Gastrocnemius medialis (tissue), 4 donors: Measurements from ENCODE around the gene CYSRT1. TPM values are rescaled to one million over a fixed set of nuclear protein-coding genes. Genes with fewer than 3 reads are reported as not detected.

ENCODE experiments used
- ATAC-seq, 2 donors: fragments of 150-250 bp; one replicate each; pipeline ENCODE4 v1.9.1; 2016
- DNase-seq, 2 donors: peaks; one replicate each; pipeline ENCODE4 v3.0.0-alpha.2; 2019
- H3K27ac ChIP-seq, 4 donors: fragments of 200-600 bp; sonication (generic); 1 replicate in 1 of 4; 2 replicates in 3 of 4; pipeline ENCODE4 v1.5.1; 2016 to 2018; ENCODE audit warnings: mild to moderate bottlenecking in 2 of 4, moderate library complexity in 1 of 4
- H3K27me3 ChIP-seq, 3 donors: fragments of 200-600 bp; sonication (generic) in 2 of 3; 1 replicate in 1 of 3; 2 replicates in 2 of 3; pipeline versions ENCODE4 v1.5.1 to v1.6.0; 2016 to 2019; ENCODE audit warnings: mild to moderate bottlenecking in 1 of 3, moderate library complexity in 1 of 3
- H3K36me3 ChIP-seq, 2 donors: fragments of 200-600 bp; sonication (generic) in 1 of 2; one replicate each; pipeline ENCODE4 v1.5.1; 2017 to 2018
- H3K4me1 ChIP-seq, 2 donors: fragments of 200-600 bp; sonication (generic) in 1 of 2; one replicate each; pipeline ENCODE4 v1.5.1; 2016 to 2017; ENCODE audit warnings: mild to moderate bottlenecking in 2 of 2
- H3K4me3 ChIP-seq, 4 donors: fragments of 200-600 bp; sonication (generic) in 3 of 4; 1 replicate in 1 of 4; 2 replicates in 3 of 4; pipeline ENCODE4 v1.5.1; 2016 to 2019; ENCODE audit warnings: mild to moderate bottlenecking in 2 of 4
- H3K9me3 ChIP-seq, 3 donors: fragments of 200-600 bp; sonication (generic) in 2 of 3; 1 replicate in 1 of 3; 2 replicates in 2 of 3; pipeline ENCODE4 v1.5.1; 2016 to 2019
- POLR2A ChIP-seq, 2 donors: fragments of 450-650 bp; IDR thresholded peaks; one replicate each; pipeline ENCODE4 v1.6.1; 2017; ENCODE audit warnings: antibody characterized with exemption in 2 of 2, mild to moderate bottlenecking in 2 of 2, moderate library complexity in 2 of 2
- in situ Hi-C, 4 donors: fragments of 200-750 bp; cut with MboI; loops; one replicate each; pipeline versions ENCODE4 v1.15.0 to v1.8.0; 2017; ENCODE audit warnings: low sequenced_read_pairs in 4 of 4
- intact Hi-C: fragments of 100-400 bp; cut with DNase I; formaldehyde crosslinking; loops from one replicate; pipeline ENCODE4 v1.15.1; 2023; ENCODE audit warnings: low total_unique reads
- total RNA-seq, 4 donors: library from RNA; depleted of rRNA; stranded (reverse); fragments of >200 nt; gene quantifications; one replicate each; pipeline versions ENCODE4 v1.1.0 to v1.2.3, GENCODE V29; 2016
- TF ChIP-seq, protein P1 (sequence below), 5 experiments: fragments of 450-650 bp in 3 of 5; fragments of 200-600 bp in 2 of 5; sonication (generic) in 2 of 5; IDR thresholded peaks in 4 of 5; conservative IDR thresholded peaks in 1 of 5; 1 replicate in 4 of 5; 2 replicates in 1 of 5; pipeline ENCODE4 v1.5.1; 2016 to 2019; ENCODE audit warnings: antibody characterized with exemption in 5 of 5, mild to moderate bottlenecking in 3 of 5, moderate library complexity in 3 of 5

CYSRT1 gene
- total RNA-seq, 4 donors from 2014 or later = 0.42 TPM; not detected in 3

- H3K27me3 ChIP-seq = peaks cover 27 to 32% (median 27%) of the 10 kb centered on the region in 3 donors
- intact Hi-C loops = loop anchor here (2.0 kb wide), 1 partner anchor 107 kb away; no protein-coding TSS in a partner anchor
- no peak overlapping the region for H3K4me3 ChIP-seq
- no peak for DNase-seq
- TF ChIP-seq, protein P1, sequence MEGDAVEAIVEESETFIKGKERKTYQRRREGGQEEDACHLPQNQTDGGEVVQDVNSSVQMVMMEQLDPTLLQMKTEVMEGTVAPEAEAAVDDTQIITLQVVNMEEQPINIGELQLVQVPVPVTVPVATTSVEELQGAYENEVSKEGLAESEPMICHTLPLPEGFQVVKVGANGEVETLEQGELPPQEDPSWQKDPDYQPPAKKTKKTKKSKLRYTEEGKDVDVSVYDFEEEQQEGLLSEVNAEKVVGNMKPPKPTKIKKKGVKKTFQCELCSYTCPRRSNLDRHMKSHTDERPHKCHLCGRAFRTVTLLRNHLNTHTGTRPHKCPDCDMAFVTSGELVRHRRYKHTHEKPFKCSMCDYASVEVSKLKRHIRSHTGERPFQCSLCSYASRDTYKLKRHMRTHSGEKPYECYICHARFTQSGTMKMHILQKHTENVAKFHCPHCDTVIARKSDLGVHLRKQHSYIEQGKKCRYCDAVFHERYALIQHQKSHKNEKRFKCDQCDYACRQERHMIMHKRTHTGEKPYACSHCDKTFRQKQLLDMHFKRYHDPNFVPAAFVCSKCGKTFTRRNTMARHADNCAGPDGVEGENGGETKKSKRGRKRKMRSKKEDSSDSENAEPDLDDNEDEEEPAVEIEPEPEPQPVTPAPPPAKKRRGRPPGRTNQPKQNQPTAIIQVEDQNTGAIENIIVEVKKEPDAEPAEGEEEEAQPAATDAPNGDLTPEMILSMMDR (IDR thresholded peaks at IDR 0.05 in 4 of 5, conservative IDR thresholded peaks at IDR 0.05 in 1 of 5) = no peak
- no peak for TF ChIP-seq POLR2A (IDR thresholded peaks at IDR 0.05)
- peaks cover 8 to 21% of the 10 kb centered on the region in 2 donors for H3K4me1 ChIP-seq
- no peaks in the 10 kb centered on the region for H3K9me3 ChIP-seq
- no peak for ATAC-seq
- no peak overlapping the region for H3K27ac ChIP-seq
- in situ Hi-C loops = loop anchor here in 1 of 4 donors (10.0 kb wide), 1 partner anchor 101 kb away; no protein-coding TSS in a partner anchor
- no peaks in the 10 kb centered on the region for H3K36me3 ChIP-seq
These were observed 841 bp downstream of the CYSRT1 start for GRCh38 chr9:137225699-137226331.

DNA sequence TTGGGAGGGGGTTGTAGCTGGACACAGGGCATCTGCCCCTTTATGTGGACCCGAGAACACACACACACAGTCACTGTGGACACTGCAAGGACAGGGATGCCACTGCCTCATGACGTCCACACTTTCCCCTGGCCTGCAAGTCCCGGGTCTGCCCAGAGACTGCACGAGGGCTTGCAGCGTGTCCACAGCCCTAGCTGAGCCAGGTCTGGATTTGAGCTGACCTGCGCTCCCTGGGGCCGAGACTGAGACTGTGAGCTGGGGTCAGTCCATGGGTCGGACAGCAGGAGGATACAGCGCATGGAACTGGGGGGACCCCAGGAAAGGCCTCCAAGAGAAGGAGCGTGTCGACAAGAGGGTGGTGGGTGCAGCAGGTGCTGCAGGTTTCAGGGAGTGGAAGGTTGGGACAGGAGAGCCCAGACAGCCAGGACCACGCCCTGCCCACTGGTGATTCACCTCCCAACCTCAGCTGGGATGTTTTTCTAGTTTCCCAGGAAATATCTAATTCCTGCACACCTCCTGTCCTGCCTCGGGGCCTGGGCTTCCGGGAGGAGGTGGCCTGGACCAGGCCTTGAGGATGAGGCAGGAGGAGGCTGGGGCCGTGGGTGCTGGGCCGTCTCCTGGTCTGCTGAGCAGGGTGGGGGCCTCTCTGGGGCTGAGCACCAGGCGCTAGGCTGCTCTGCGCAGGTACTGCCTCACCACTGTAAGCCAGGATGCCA lies 1.5 kb downstream of the CYSRT1 start:
- peaks cover 28 to 36% (median 31%) of the 10 kb centered on the region in 3 donors for H3K27me3 ChIP-seq
- in situ Hi-C loops = loop anchor here in 1 of 4 donors (10.0 kb wide), 1 partner anchor 102 kb away; no protein-coding TSS in a partner anchor
- intact Hi-C loops = loop anchor here (2.0 kb wide), 1 partner anchor 108 kb away; no protein-coding TSS in a partner anchor

GRCh38 chr9:137227054-137227852 lies 2.3 kb downstream of the CYSRT1 start, which contains the start of gene RNF224:
RNF224 (plus strand) TSS chr9:137227502; CDS start chr9:137228336, 834 bp downstream.
- Histone ChIP-seq H3K27ac (no peak within 1 kb of the TSS), H3K4me3 (no peak within 1 kb of the TSS), H3K4me1 (peaks cover 8 to 14% of the 10 kb centered on the region in 2 donors), H3K27me3 (peaks cover 28 to 36% (median 31%) of the 10 kb centered on the region in 3 donors), H3K36me3 (no peaks in the 10 kb centered on the region), H3K9me3 (no peaks in the 10 kb centered on the region)
- ATAC-seq = no peak
- TF ChIP-seq POLR2A (IDR thresholded peaks at IDR 0.05) = no peak
- TF ChIP-seq, protein P1 (IDR thresholded peaks at IDR 0.05 in 4 of 5, conservative IDR thresholded peaks at IDR 0.05 in 1 of 5) = peak; percentile 77 to 92 (median 85)
- DNase-seq = peak; percentile 33 to 59
- intact Hi-C loops (loop anchor here (2.0 kb wide), 1 partner anchor 108 kb away; no protein-coding TSS in a partner anchor), in situ Hi-C loops (loop anchor here in 1 of 4 donors (10.0 kb wide), 1 partner anchor 102 kb away; no protein-coding TSS in a partner anchor)

More for the DNA sequence above, 1.5 kb downstream of the CYSRT1 start:
- ATAC-seq (no peak), DNase-seq (no peak)
- TF ChIP-seq, protein P1 (IDR thresholded peaks at IDR 0.05 in 4 of 5, conservative IDR thresholded peaks at IDR 0.05 in 1 of 5) = no peak
- Histone ChIP-seq H3K4me1 (peaks cover 8 to 17% of the 10 kb centered on the region in 2 donors), H3K36me3 (no peaks in the 10 kb centered on the region), H3K9me3 (no peaks in the 10 kb centered on the region), H3K4me3 (no peak overlapping the region), H3K27ac (no peak overlapping the region)

- no peaks in the 10 kb centered on the region for H3K9me3 ChIP-seq
- DNase-seq = no peak
- TF ChIP-seq, protein P1 (IDR thresholded peaks at IDR 0.05 in 4 of 5, conservative IDR thresholded peaks at IDR 0.05 in 1 of 5) = no peak
- TF ChIP-seq POLR2A (IDR thresholded peaks at IDR 0.05) = no peak
- intact Hi-C loops (loop anchor here (2.0 kb wide), 1 partner anchor 109 kb away; no protein-coding TSS in a partner anchor), in situ Hi-C loops (loop anchor here in 1 of 4 donors (10.0 kb wide), 1 partner anchor 103 kb away; no protein-coding TSS in a partner anchor)
- no peak overlapping the region for H3K4me3 ChIP-seq
- no peak overlapping the region for H3K27ac ChIP-seq
- peaks cover 28 to 37% (median 31%) of the 10 kb centered on the region in 3 donors for H3K27me3 ChIP-seq
- H3K36me3 ChIP-seq = no peaks in the 10 kb centered on the region
- H3K4me1 ChIP-seq = peaks cover 7 to 8% of the 10 kb centered on the region in 2 donors
- no peak for ATAC-seq
These were observed 3.0 kb downstream of the CYSRT1 start for GRCh38 chr9:137227853-137228505.
